Activated CD4-positive, alpha-beta T cell treated with anti-CD3 and anti-CD28 coated beads, Interleukin-2, amount 10 ng/mL, durations not matched to agents 7 days and 5 days (primary cell): ENCODE results near the gene ALKBH7. TPM values are rescaled to one million over a fixed set of nuclear protein-coding genes. Genes with fewer than 3 reads are reported as not detected.
A peak's percentile ranks its signal among the peaks of the same experiment; 100 is the strongest.

Experiments
- CTCF ChIA-PET: fragments of 350-600 bp; sonication (Branson Sonifier 250); formaldehyde crosslinking; loops from one replicate; lab custom pipeline; 2021; ENCODE audit warnings: antibody characterized with exemption; lab: Charles Lee
- POLR2A ChIA-PET: fragments of 350-600 bp; sonication (Branson Sonifier 250); formaldehyde crosslinking; loops from one replicate; lab custom pipeline; 2021; ENCODE audit warnings: antibody characterized with exemption; lab: Charles Lee
- DNase-seq: peaks from one replicate; pipeline ENCODE4 v3.0.0-alpha.2; 2020
- H3K27ac Mint-ChIP-seq: one replicate; pipeline ENCODE4 v1.8.0; 2021; ENCODE audit warnings: mild to moderate bottlenecking, moderate library complexity, mixed read lengths
- H3K27me3 Mint-ChIP-seq: one replicate; pipeline ENCODE4 v1.8.0; 2021; ENCODE audit warnings: mixed read lengths
- H3K36me3 Mint-ChIP-seq: one replicate; pipeline ENCODE4 v1.8.0; 2021; ENCODE audit warnings: low read depth, mixed read lengths
- H3K4me1 Mint-ChIP-seq: one replicate; pipeline ENCODE4 v1.8.0; 2021; ENCODE audit warnings: mixed read lengths
- H3K4me3 Mint-ChIP-seq: one replicate; pipeline ENCODE4 v1.8.0; 2021; ENCODE audit warnings: mild to moderate bottlenecking, moderate library complexity, mixed read lengths
- H3K9me3 Mint-ChIP-seq: one replicate; pipeline ENCODE4 v1.8.0; 2021; ENCODE audit warnings: mixed read lengths
- microRNA-seq: library from miRNA; unstranded; fragments of <30 nt; microRNA quantifications from one replicate; pipeline ENCODE4 v1.2.0, GENCODE V29; 2021; ENCODE audit warnings: borderline microRNAs expressed, borderline replicate concordance
- total RNA-seq, 2 experiments: library from RNA; stranded (reverse); gene quantifications; one replicate each; pipeline ENCODE4 v1.2.3, GENCODE V29; 2021

The ALKBH7 gene
- total RNA-seq, 2 experiments from 2014 or later, result 32.8 to 48.2 TPM

DNA sequence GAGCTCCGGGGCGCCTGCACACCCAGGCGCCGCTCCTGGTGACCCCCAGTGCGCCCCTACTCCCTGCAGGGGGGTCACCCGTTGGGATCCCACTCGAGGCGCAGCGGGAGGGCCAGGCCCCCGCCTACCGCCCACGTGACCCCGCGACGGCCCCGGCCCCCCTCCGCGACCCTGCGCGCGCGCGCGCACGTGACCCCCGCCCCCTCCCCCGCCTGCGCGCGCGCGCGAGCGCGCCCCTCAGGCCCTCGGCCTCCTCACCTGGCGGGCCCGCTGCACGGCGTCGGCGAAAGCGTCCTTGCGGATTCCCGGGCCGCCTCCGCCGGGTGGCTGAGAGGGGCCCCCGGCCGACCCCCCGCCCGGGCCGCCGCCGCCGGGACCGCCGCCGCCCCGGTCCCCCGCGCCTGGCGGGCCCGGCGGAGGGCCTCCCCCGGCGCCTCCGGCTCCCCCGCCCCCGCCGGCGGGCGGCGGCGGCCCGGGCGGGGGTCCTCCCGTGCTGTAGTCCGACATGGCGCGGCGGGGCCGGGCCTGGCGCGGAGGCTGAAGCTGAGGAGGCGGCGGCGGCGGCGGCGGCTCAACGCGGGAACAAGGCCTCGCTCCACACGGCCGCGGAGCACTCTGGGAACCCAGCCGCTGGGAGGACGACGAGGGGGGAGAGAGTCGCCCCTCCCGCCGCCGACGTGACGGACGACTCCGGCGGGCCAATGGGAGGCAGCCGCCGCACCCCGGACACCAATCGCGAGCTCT is 51.8 kb downstream of the ALKBH7 start, which contains the start of gene KHSRP:
KHSRP (minus strand) TSS at position 617 of the 744 bp plus-strand sequence; CDS start at position 507, 110 bp downstream.
- peaks cover 33% of the 10 kb centered on the region for H3K4me1 Mint-ChIP-seq
- H3K4me3 Mint-ChIP-seq, result peak within 1 kb of the TSS; percentile 87
- no peaks in the 10 kb centered on the region for H3K27me3 Mint-ChIP-seq
- peaks cover 19% of the 10 kb centered on the region for H3K36me3 Mint-ChIP-seq
- H3K9me3 Mint-ChIP-seq, result no peaks in the 10 kb centered on the region
- peak within 1 kb of the TSS; percentile 94 for H3K27ac Mint-ChIP-seq
- POLR2A ChIA-PET, result interaction anchor here (0.6 to 1.0 kb wide), 3 partner anchors 16 to 47 kb away, joined by 3 to 4 read pairs (median 3); no protein-coding TSS in a partner anchor
- CTCF ChIA-PET, result interaction anchor here (0.8 to 1.0 kb wide), 2 partner anchors 23 to 439 kb away, joined by 3 to 4 read pairs; no protein-coding TSS in a partner anchor
- DNase-seq, result peak; percentile 30

Small RNA genes lying within 50 kb of the gene (microRNA-seq; reads per million reads assigned to microRNA genes)
- gene MIR3940 (24.9 reads per million, percentile 52 among the genes with 10 or more reads in this experiment), gene MIR6790 (not detected), gene MIR6885 (not detected)

Other genes with a start within 250 kb of the ALKBH7 start
- gene ACSBG2, start 237.1 kb upstream of the ALKBH7 start, total RNA-seq, result not detected
- 10 to 100 TPM; 38.4 to 46.5 TPM for gene MLLT1, start 92.8 kb upstream of the ALKBH7 start, total RNA-seq
- gene ACER1, start 39.2 kb upstream of the ALKBH7 start, total RNA-seq, result under 1 TPM; 0.81 to 0.82 TPM
- 100 to 1,000 TPM; 124 to 125 TPM for gene CLPP, start 11.3 kb upstream of the ALKBH7 start, total RNA-seq
- gene PSPN, start 3.1 kb downstream of the ALKBH7 start, total RNA-seq, result 1 to 10 TPM; 2.4 TPM
- 10 to 100 TPM; 61.4 to 67.7 TPM for gene GTF2F1, start 20.4 kb downstream of the ALKBH7 start, total RNA-seq
- 100 to 1,000 TPM; 301 to 308 TPM for gene KHSRP, start 52.0 kb downstream of the ALKBH7 start, total RNA-seq
- under 1 TPM; 0.42 to 0.55 TPM for gene SLC25A41, start 61.0 kb downstream of the ALKBH7 start, total RNA-seq
- gene SLC25A23, start 87.0 kb downstream of the ALKBH7 start, total RNA-seq, result 10 to 100 TPM; 19.4 to 24.8 TPM
- under 1 TPM; 0.33 to 0.64 TPM for gene CRB3, start 91.5 kb downstream of the ALKBH7 start, total RNA-seq
- 100 to 1,000 TPM in 1 of 2 experiments, 10 to 100 TPM in 1; 100.0 to 104 TPM for gene DENND1C, start 109.0 kb downstream of the ALKBH7 start, total RNA-seq
- 1 to 10 TPM; 1.2 to 2.5 TPM for gene TUBB4A, start 129.5 kb downstream of the ALKBH7 start, total RNA-seq
- 1 to 10 TPM; 1.1 to 1.5 TPM for gene TNFSF9, start 158.2 kb downstream of the ALKBH7 start, total RNA-seq
- gene CD70, start 218.4 kb downstream of the ALKBH7 start, total RNA-seq, result 10 to 100 TPM; 12.6 to 12.9 TPM